ENCODE measurements around the gene FLT1.

FLT1 gene

GRCh38 chr13:28429685-28430290 is 65.1 kb downstream of the FLT1 start:
- H3K36me3 ChIP-seq (ENCODE audit: insufficient read depth, low read length) = no peaks in the 10 kb centered on the region
- no peak overlapping the region for H3K4me3 ChIP-seq (ENCODE audit: low read depth in 1 of 2, low read length in 2 of 2)
- no peak overlapping the region for H3K9ac ChIP-seq (ENCODE audit: low read depth, low read length)
- TF ChIP-seq EZH2 (IDR thresholded peaks at IDR 0.05; ENCODE audit: borderline replicate concordance, low read depth, low read length, severe bottlenecking) (no peak), CTCF (IDR thresholded peaks at IDR 0.05; ENCODE audit: borderline replicate concordance, extremely low read depth, low read length, poor library complexity, severe bottlenecking) (no peak)
- no peak overlapping the region for H3K4me2 ChIP-seq (ENCODE audit: insufficient read depth, low read length)
- no peaks in the 10 kb centered on the region for H3K4me1 ChIP-seq (ENCODE audit: insufficient read depth, low read length)
- H3K27me3 ChIP-seq (ENCODE audit: insufficient read depth, low read length, poor library complexity) = no peaks in the 10 kb centered on the region
- H3K79me2 ChIP-seq (ENCODE audit: insufficient read depth, low read length) = no peaks in the 10 kb centered on the region
- no peak for DNase-seq
- no peak for ATAC-seq (ENCODE audit: insufficient read depth, low read depth)
- no peak overlapping the region for H2AFZ ChIP-seq (ENCODE audit: low read depth, low read length)
- H4K20me1 ChIP-seq (ENCODE audit: insufficient read depth, low read length) = no peaks in the 10 kb centered on the region
- no peaks in the 10 kb centered on the region for H3K9me3 ChIP-seq (ENCODE audit: insufficient read depth, low read length, severe bottlenecking)
- no peak overlapping the region for H3K27ac ChIP-seq (ENCODE audit: low read length)

DNA sequence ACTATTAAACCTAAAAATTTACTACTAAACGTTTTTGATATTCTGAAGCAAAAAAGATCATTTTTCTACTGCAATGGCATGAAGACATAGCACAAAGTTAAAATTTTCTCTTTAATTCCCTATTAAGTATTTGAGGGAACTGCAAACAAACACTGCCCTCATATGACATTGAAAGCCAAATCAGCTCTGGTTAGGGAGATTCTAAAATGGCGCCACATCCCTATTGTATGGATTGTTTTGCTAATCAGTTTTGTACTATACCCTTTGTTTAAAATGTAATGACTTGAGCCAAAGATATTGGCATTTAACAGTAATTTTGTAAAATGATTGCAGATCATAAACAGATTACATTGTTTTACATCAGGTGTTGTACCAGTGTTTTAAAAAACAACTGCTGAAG is 65.8 kb downstream of the FLT1 start:
- ATAC-seq (ENCODE audit: insufficient read depth, low read depth) (no peak), DNase-seq (no peak)
- Histone ChIP-seq H3K4me1 (ENCODE audit: insufficient read depth, low read length) (peaks cover 1% of the 10 kb centered on the region), H3K4me3 (ENCODE audit: low read depth in 1 of 2, low read length in 2 of 2) (no peak overlapping the region), H3K27ac (ENCODE audit: low read length) (no peak overlapping the region), H3K79me2 (ENCODE audit: insufficient read depth, low read length) (no peaks in the 10 kb centered on the region), H3K36me3 (ENCODE audit: insufficient read depth, low read length) (no peaks in the 10 kb centered on the region), H3K9ac (ENCODE audit: low read depth, low read length) (no peak overlapping the region), H4K20me1 (ENCODE audit: insufficient read depth, low read length) (no peaks in the 10 kb centered on the region), H3K27me3 (ENCODE audit: insufficient read depth, low read length, poor library complexity) (no peaks in the 10 kb centered on the region), H2AFZ (ENCODE audit: low read depth, low read length) (no peak overlapping the region), H3K9me3 (ENCODE audit: insufficient read depth, low read length, severe bottlenecking) (no peaks in the 10 kb centered on the region), H3K4me2 (ENCODE audit: insufficient read depth, low read length) (no peak overlapping the region)
- TF ChIP-seq CTCF (IDR thresholded peaks at IDR 0.05; ENCODE audit: borderline replicate concordance, extremely low read depth, low read length, poor library complexity, severe bottlenecking) (no peak), EZH2 (IDR thresholded peaks at IDR 0.05; ENCODE audit: borderline replicate concordance, low read depth, low read length, severe bottlenecking) (no peak)

DNA sequence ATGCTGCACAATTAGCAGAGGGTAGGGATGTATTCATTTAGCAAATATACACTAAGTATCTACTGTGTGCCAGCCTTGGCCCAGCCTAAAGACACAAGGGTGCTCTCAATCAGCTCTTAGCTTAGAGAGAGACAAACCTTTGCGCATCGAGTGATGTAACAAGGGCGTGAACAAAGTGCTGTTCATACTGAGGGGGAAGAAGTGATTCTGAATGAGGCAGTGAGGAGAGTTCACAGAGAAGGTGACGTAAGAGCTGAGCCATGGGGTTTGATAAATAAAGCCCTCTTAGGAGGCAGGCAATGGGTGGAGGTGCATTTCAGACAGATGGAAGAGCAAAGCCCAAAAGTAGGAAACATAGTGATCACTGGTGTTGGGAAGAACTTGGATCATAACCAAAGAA is 68.5 kb downstream of the FLT1 start:
- Histone ChIP-seq H3K9me3 (ENCODE audit: insufficient read depth, low read length, severe bottlenecking) (no peaks in the 10 kb centered on the region), H3K36me3 (ENCODE audit: insufficient read depth, low read length) (no peaks in the 10 kb centered on the region), H3K79me2 (ENCODE audit: insufficient read depth, low read length) (no peaks in the 10 kb centered on the region), H2AFZ (ENCODE audit: low read depth, low read length) (no peak overlapping the region), H3K4me3 (ENCODE audit: low read depth in 1 of 2, low read length in 2 of 2) (no peak overlapping the region), H3K27ac (ENCODE audit: low read length) (no peak overlapping the region), H4K20me1 (ENCODE audit: insufficient read depth, low read length) (no peaks in the 10 kb centered on the region), H3K27me3 (ENCODE audit: insufficient read depth, low read length, poor library complexity) (no peaks in the 10 kb centered on the region), H3K9ac (ENCODE audit: low read depth, low read length) (no peak overlapping the region), H3K4me1 (ENCODE audit: insufficient read depth, low read length) (peaks cover 18% of the 10 kb centered on the region), H3K4me2 (ENCODE audit: insufficient read depth, low read length) (no peak overlapping the region)
- no peak for ATAC-seq (ENCODE audit: insufficient read depth, low read depth)
- no peak for DNase-seq
- TF ChIP-seq CTCF (IDR thresholded peaks at IDR 0.05; ENCODE audit: borderline replicate concordance, extremely low read depth, low read length, poor library complexity, severe bottlenecking) (no peak), EZH2 (IDR thresholded peaks at IDR 0.05; ENCODE audit: borderline replicate concordance, low read depth, low read length, severe bottlenecking) (no peak)

All from DND-41 (cell line).